ENCODE data around the gene MTHFD1L. TPM values are rescaled to one million over a fixed set of nuclear protein-coding genes. Genes with fewer than 3 reads are reported as not detected.

The MTHFD1L gene
- polyA plus RNA-seq, 2 of the 4 experiments (the other 2 are of a cell fraction) = 27.2 to 63.2 TPM

GRCh38 chr6:150971219-150971618 is 105.7 kb downstream of the MTHFD1L start:
- FAIRE-seq (no peak), ATAC-seq (no peak), DNase-seq (ENCODE audit: low read depth in 1 of 2, low spot score in 1 of 2) (no peak)
- no peak overlapping the region for H3K27ac ChIP-seq
- 83% methylated on average over 8 of the region's 8 CpGs for WGBS (ENCODE audit: missing lambda C conversion rate)
- no peaks in the 10 kb centered on the region for H3K9me3 ChIP-seq
- ChIA-PET CTCF (interaction anchor here (0.8 to 1.2 kb wide), 2 partner anchors 79 to 353 kb away, joined by 3 read pairs; no protein-coding TSS in a partner anchor), POLR2A (no interaction called here)
- H3K4me2 ChIP-seq = no peak overlapping the region
- TF ChIP-seq SMC3 (IDR thresholded peaks at IDR 0.05) (no peak), FOXS1 (CRISPR knock-in tag; IDR thresholded peaks at IDR 0.05) (no peak), KDM1A (IDR thresholded peaks at IDR 0.05; ENCODE audit: low read depth) (no peak), EHMT2 (IDR thresholded peaks at IDR 0.05; ENCODE audit: low read depth) (no peak), ZC3H11A (IDR thresholded peaks at IDR 0.05) (no peak), ZNF302 (CRISPR knock-in tag; IDR thresholded peaks at IDR 0.05) (no peak), CBX2 (IDR thresholded peaks at IDR 0.05; ENCODE audit: borderline replicate concordance, low read depth) (no peak), FOSL2 (IDR thresholded peaks at IDR 0.05) (no peak), FOSL2 (CRISPR knock-in tag; IDR thresholded peaks at IDR 0.05) (no peak), HES2 (IDR thresholded peaks at IDR 0.05) (no peak), RCOR1 (IDR thresholded peaks at IDR 0.05; ENCODE audit: low read depth, low read length) (no peak), POLR2A (IDR thresholded peaks at IDR 0.05; ENCODE audit: low read length) (no peak), ESRRA (IDR thresholded peaks at IDR 0.05; ENCODE audit: borderline replicate concordance, low read length) (no peak), POLR2AphosphoS2 (conservative IDR thresholded peaks at IDR 0.05; ENCODE audit: low read length) (no peak), GATA3 (IDR thresholded peaks at IDR 0.05; ENCODE audit: borderline replicate concordance) (no peak)
- H3K4me3 ChIP-seq = no peak overlapping the region
- H3K4me1 ChIP-seq = no peaks in the 10 kb centered on the region

GRCh38 chr6:150975136-150975535 is 109.6 kb downstream of the MTHFD1L start:
- Histone ChIP-seq H3K4me1 (no peaks in the 10 kb centered on the region), H3K4me2 (no peak overlapping the region), H3K27ac (no peak overlapping the region), H3K9me3 (no peaks in the 10 kb centered on the region), H3K4me3 (no peak overlapping the region)
- ATAC-seq (no peak), DNase-seq (ENCODE audit: low read depth in 1 of 2, low spot score in 1 of 2) (no peak), FAIRE-seq (no peak)
- CTCF ChIA-PET = no interaction called here
- POLR2A ChIA-PET = no interaction called here
- 86% methylated on average over 6 of the region's 6 CpGs for WGBS (ENCODE audit: missing lambda C conversion rate)
- TF ChIP-seq REST (IDR thresholded peaks at IDR 0.05) (no peak), MYC (IDR thresholded peaks at IDR 0.05; ENCODE audit: borderline replicate concordance, low read length) (no peak), PHF8 (IDR thresholded peaks at IDR 0.05; ENCODE audit: borderline replicate concordance, low read depth) (no peak), EP300 (IDR thresholded peaks at IDR 0.05) (no peak), NR3C1 (IDR thresholded peaks at IDR 0.05) (no peak), TFCP2L1 (CRISPR knock-in tag; IDR thresholded peaks at IDR 0.05) (no peak), NPAS2 (CRISPR knock-in tag; IDR thresholded peaks at IDR 0.05; ENCODE audit: borderline replicate concordance) (no peak), FOXS1 (CRISPR knock-in tag; IDR thresholded peaks at IDR 0.05) (no peak), ESRRA (IDR thresholded peaks at IDR 0.05; ENCODE audit: borderline replicate concordance, low read length) (no peak), MAX (IDR thresholded peaks at IDR 0.05) (no peak), RCOR1 (IDR thresholded peaks at IDR 0.05; ENCODE audit: low read depth, low read length) (no peak), E2F6 (IDR thresholded peaks at IDR 0.05; ENCODE audit: borderline replicate concordance, low read depth) (no peak), EHF (CRISPR knock-in tag; IDR thresholded peaks at IDR 0.05) (no peak)
